Hematopoietic multipotent progenitor cell treated with erythropoietin and hydrocortisone succinate and interleukin-3 and kit ligand, for 8 days (in vitro differentiated cells): Measurements from ENCODE around the gene MAD1L1.
"Not testable (repeated sequence)": the region's sequence is repeated elsewhere in the genome, so short reads cannot be mapped to it uniquely, and the experiment has no call there.

ENCODE experiments used
- DNase-seq: peaks from one replicate; pipeline ENCODE4 v3.0.0-alpha.2; 2015

MAD1L1 gene

DNA sequence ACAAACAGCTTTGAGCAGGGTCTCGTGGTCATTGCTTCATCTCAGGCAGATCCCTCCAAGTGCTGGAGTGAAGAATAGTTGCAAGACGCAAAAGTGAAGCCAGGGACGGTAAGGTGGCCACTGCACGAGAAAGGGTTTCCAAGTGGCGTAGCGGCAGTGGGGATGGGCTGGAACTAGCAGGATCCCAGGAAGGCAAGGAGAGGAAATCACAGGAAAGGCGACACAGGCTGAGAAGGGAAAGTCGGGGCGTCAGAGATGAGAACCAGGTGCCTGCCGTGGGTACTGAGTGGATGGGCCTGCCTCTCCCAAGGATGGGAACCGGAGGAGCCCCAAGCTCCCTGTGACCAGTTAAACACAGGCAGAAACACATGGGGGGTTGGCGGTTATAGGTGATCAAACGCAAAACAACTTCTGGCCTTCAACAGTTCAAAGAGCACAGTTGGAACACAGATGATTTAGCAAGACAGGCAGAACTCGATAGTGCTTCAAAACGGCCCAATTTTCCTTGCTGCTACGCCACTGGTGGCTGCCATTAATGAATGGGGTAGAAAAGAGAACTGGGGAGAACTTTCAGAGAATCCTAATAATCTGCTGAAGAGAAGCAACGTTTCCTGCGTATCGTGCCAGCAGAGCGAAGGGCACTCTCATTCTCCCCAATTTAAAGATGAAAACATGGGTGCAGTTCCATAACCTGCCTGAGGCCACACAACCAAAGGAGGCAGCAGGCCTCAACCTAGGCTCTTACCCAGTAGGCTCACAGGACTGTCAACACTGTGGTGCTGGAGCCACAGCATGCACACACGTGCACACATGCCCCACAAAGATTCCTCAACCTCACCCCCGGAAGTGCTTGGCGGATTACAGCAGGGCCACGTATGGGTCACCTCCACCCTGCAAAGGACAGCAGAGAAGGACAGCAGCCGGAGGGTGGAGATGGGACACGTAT lies 61.9 kb downstream of the MAD1L1 start:
- no peak for DNase-seq

DNA sequence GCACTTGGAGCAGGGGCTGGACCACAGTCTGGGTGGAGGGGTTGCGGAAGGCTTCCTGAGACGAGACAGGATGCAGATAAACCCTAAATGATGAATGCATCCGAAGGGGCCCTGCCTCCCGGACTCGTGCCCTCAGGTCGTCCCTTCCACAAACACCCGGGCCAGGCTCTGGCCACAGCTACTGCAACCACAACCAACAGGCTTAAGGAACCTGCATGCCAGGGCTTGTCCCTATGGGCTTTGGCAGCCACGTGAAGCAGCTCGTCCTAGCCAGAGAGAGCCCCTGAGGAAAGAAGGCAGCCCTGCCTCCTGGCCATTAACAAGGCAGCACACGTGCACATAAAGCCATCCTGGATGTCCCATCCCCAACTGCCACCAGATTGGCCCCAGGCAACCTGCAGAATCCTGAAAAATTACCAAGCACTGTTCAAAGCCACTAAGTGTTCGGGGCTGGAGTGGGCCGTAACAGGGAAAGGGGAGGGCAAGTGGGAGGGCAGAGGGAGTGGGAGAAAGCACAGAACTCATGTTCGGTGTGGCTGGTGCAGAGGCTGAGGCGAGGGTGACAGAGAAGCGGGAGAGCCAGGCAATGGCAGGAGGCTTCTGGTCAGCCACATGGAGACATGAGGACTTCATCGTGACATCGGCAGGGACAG lies 62.7 kb downstream of the MAD1L1 start:
- no peak for DNase-seq

DNA sequence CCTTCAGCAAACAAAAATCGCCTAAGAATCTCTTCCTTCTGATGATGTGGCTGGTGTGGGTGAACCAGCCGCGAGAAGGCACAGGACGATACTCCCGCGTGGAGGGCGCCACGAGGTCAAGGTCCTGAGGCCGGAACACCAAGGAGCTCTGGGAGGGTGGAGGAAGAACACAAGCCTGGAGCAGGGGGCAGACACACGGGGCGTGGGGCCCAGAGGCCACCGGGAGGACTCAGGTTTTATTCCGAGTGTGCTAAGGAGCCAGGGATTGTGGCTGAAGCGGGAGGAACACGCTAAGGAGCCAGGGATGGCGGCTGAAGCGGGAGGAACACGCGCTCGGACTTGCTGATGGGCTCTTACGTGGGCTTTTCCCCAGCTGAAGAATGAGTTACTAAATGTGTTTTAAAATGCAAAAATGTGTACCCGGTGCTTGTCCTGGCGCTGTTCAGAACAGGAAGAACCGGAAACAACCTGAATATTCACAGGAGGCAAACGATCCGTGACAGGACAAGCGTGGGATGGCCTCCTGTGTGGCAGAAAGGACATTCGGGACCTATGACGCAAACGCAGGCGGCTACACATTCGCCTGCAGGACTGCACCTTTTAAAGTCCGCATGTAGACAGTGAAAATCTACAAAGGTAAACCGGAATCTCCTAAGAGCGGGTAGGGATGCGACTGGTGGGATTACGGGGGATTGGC lies 64.0 kb downstream of the MAD1L1 start:
- no peak for DNase-seq

DNA sequence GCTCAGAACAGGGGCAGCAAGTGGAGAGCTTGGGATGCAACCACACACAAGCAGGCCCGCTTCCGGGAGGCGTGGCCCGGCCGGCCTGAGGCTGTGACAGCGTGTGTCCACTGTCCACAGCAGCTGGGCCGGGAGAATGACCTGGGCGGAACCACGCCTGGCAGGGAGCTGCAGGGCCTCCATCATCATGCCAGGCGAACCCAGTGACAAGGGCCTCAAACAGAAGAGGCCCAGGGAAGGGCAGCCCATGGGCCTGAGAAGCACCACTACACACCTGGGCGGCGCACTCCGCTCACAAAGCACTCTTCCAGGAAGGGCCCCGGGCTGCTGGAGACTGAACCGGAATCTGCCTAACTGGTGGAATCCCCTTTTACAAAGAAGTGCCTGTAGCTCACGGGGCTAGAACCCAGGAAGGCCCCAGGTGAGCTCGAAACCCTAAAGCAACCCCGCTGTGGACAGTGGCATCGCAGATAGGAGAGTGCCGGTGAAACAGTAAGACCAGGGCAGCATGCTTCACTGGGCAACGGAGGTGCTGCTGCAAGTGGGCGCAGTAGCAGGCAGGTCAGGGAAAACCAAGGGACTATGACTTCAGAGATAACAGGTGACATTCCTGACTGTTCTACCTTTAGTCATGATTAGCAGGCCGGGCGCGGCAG lies 66.0 kb downstream of the MAD1L1 start:
- no peak for DNase-seq

DNA sequence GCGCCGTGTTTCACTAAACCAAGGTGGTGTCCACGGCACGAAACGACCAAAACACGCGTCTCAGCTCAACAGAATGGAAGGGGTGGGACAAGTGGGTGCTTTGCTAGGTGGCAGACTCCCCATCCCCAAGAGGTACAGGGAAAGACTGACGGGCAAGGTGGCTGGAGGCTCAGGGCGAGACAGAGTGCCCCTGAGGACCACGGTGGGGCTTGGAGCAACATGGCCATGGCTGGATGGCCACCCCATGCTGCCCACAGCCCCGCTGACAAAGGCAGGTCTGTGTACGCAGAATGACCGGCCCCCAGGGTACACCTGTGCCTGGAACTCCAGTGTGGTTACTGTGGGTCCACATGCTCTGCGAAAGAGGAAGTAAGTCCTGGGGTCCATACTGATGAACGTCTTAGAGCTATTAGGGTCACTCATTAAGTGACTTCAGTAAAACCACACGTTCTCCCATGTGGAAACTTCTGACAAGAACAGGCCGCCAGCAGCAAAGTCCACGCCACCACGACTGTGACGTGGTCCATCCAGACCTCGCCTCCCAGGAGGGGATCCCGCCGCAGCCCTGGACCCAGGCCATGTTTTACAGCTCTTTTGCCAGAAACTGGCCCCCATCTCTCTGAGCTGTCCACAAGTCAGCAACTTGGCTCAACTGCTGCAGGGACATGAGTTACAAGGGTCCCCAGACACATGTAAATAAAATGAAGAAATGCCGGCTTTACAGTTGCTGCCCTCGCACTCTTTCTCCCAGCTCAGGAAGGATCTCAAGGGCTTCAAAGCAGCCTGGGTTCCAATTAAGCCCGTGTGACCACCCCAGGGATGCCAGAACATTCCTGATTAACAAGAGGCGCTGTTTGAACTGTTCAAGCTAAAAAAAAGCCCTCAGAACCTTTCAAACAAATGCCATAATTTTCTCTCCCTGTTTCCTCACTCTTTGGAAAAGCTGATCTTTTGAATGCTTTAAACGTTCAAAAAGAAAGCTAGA lies 66.8 kb downstream of the MAD1L1 start:
- no peak for DNase-seq

DNA sequence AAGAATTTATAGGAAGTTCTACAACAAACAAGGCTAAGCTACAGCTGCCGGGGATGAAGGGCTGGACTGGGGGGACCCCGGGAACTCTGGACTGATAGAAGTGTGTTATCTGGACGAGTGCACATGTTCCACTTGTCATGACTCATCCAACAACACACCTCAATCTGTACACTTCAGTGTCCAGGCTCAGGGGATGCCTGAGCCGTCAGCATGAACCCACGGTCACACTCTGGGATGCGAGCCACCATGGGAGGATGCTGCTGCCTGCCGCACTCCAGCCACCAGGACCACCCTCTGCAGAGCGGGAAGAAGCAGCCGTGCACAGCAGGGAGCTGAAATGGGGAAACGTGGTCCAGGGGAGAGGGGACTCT lies 67.5 kb downstream of the MAD1L1 start:
- peak; percentile 62 for DNase-seq

DNA sequence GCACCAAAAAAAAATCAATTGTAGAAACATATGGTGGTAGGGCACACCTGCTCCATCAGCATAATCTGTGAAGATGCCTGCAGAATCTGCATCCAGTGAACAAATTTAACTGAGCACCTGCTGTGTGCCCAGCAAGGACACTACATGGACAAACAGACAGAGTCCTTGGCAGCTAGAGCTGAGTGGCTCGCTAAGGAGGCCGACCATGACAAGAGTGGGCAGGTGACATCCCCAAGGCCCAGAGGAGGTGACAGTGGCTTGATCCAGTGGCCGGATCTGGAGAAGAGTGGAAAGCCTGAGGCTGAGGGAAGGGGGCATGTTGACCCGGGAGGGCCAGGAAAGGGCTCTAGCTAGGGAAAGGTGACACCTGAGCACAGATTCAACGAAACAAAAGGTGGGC lies 68.1 kb downstream of the MAD1L1 start:
- no peak for DNase-seq

DNA sequence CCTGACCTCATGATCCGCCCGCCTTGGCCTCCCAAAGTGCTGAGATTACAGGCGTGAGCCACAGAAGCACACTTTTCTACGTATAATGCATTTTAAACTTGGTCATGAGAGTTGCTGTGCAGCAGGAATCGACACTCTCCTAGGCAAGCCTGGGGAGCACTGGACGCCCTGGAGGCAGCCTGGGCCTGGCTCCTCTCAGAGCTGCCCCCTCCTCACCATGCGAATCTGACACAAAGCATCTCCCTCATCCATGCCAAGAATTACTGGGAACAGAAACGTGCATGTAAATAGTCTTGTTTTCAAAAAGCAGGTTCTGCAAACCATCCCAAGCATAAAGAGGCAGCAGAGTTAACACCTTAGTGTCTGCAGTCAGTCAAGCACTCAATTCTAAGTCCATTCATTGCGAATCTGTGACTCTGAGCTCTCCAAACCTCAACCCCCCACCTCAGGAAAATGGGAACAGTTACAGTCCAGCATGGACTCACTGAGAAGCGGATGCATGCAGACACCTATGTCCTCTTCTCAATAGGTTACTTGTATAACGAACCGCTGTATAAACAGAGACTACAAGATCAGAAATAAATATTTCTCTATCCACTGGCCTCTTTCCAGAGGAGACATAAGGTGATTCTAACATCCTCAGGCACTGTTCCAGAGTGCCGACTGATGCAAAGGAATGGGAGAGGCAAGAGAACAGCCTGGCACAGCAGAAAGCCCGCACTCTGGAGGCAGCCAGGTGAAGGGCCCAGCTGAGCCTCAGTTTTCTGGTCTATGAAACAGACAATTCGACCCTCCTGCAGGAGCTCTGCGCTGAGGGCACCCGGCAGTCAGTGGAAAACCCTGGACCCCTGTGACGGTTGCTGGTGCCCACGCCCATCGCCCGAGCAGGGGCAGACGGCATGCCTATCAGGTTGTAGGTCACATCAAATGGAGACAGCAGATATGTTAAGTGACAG lies 68.9 kb downstream of the MAD1L1 start:
- no peak for DNase-seq

DNA sequence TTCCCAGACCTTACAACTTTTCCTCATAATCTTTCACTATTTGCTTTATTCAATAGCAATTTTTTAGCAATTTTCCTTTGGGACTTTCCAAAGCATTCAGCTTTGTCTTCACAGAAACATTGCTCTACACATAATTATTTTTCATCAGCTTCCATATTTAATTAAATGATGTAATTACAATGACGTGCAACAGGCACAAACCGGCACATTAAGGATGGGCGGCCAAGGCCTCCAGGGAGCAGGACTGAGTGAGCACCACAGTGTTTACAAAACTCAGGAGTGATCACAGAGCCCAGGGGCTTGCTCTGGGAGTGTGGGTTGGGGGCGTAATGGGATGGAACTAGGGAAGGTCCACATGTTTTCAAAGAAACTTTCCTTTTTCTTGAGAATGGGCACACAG lies 69.8 kb downstream of the MAD1L1 start:
- no peak for DNase-seq

DNA sequence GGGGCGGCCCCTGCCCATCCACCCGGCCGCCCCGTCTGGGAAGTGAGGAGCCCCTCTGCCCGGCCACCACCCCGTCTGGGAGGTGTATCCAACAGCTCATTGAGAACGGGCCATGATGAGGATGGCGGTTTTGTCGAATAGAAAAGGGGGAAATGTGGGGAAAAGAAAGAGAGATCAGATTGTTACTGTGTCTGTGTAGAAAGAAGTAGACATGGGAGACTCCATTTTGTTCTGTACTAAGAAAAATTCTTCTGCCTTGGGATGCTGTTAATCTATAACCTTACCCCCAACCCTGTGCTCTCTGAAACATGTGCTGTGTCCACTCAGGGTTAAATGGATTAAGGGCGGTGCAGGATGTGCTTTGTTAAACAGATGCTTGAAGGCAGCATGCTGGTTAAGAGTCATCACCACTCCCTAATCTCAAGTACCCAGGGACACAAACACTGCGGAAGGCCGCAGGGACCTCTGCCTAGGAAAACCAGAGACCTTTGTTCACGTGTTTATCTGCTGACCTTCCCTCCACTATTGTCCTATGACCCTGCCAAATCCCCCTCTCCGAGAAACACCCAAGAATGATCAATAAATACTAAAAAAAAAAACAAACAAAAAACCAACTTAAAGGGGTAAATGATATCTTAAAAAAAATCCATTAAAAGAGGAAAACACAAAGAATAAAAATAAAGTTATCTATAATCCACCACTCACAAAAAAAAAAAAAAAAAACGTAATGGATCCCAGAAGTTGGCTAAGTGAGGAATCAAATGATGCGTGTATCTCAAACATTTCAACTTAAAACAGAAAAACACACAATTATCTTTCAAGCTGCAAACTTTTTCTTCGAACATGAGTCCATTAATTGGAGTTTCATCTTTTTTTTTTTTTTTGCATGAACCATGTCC lies 70.5 kb downstream of the MAD1L1 start:
- not testable (repeated sequence) for DNase-seq

DNA sequence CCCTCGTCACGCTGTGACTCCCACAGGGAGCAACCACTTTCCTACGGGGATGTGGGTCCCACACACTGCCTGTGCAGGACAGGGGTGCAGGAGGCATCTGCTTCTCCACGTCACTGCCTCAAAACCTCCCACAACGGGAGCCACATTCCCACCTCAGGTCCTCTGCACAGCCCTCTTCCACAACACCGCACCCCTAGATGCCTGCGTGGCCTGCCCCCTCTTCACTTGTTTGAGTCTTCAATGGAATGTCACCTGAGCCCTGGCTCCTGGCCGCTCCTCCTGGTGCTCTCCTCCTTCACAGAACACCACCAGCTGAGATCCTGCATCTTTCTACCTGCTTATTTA lies 73.6 kb downstream of the MAD1L1 start:
- DNase-seq, result no peak

DNA sequence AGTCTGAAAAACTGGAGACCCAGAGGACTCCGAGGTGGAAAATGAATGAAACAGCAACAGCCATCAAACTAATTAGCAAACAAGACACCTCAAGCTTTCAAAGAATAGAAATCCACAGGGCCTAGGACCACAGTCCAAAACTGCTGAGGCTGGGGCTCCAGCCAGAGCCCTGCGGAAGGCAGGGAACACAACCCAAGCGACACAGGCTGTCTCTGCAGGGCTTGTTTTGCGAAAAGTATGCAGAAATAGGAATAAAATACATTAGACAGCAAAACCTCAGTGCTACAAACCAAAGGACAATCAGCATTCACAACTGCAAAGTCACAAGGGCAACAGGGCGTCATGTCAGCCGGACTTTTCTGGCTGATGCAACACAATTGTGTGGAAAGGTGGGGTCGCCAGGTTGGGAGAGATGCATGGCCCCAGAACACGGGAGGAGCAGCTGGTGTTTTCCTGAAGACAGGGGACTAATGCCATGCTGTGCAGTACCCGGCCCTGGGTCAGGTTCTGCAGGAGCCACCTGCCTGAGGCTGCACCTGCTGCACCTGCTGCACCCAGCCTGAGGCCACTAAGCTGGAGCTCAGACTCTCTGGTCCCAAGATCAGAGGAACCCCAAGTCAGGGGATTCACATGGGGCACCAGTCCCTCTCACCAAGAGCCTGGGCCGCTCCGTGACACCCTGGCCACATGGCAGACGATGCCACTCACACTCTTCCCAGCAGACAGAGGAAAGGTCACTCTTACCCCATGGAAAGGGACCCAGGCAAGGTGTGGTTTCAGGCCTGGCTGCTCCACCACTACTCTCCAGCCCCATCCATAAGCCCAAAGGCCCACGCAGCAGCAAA lies 74.2 kb downstream of the MAD1L1 start:
- DNase-seq, result no peak

DNA sequence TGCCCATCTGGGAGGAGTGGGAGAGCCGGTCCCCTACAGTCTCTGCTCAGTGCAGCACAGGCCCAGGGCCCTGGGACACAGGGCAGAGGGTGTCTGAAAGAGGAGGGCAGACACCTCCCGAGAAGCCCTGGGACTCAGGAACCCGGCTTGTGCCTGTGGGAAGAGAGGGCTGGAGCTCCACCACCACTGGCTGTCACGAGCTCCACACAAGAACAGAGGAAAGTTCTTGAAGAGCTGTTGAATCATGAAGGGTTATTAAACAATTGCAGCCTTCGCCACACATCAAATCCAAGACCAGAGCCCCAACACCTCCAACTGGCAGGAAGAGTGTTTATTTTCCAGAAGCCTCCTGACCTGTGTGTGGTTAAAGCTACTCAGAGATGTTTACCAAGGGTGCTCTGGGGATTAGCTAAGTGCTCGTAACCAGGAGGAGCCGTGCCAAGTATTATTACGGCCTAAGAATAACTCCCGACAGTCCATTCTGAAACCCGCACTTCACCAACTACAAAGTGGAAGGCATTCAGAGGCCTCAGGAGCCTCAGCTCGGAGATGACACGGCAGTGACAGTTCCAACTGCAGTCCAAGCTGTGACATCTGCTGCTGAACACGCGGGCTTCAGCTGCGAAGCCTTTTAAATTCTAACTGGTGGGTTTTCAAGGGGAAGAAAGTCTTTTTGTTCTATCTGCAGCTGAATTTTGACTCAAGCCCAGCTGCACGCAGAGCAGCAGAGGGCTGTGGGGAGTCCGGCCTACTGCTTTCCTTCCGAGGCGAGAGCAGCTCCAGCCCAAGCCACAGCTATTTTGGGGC lies 75.1 kb downstream of the MAD1L1 start:
- no peak for DNase-seq

DNA sequence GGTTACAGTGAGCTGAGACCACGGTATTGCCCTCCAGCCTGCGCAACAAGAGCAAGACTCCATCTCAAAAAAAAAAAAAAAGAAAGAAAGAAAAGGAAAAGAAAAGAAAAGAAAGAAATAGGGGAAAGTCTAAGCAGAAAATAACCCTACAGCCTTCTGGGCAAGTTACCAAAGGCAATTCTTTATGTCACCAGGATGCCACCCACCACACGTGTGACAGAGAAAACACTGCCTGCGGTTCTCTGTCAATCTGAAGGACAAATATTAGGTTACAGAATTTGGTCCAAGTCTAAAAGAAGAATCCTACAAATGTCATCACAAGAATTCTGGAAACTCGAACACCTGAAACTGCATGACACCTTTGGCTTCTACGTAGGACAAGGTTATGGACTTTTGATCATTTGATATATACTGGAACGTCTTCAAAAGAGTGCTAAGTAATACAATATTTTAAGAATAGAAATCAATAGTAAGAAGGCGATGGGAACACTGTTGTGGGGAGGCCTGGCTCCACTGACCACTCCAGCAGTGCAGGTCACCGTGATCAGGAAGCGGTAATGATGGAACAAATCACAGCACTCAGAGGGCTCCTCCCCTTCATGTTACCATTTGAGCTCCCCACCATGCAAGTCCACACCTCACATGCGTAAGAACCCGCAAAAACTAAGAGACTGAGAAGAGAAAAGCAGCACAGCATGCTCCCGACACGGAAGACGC lies 75.8 kb downstream of the MAD1L1 start:
- no peak for DNase-seq

DNA sequence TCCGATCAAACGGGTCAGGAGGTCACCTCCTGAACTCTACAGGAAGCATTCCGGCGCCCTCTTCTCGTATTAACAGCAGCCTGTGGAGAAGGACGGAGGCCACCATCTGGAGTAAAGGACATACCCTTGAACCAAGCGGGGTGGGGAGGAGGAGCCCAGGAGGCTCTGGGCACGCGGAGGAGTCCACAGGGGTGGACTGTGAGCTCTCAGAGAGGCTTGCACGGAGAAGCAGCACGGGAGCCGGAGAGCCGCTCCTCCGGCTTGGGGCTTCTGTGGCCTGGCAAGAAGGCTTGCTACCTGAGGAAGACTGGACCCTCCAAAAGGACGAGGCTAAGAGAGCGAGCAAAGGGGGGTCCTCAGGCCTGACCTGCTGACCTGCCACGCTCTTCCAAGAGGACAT lies 77.9 kb downstream of the MAD1L1 start:
- no peak for DNase-seq

DNA sequence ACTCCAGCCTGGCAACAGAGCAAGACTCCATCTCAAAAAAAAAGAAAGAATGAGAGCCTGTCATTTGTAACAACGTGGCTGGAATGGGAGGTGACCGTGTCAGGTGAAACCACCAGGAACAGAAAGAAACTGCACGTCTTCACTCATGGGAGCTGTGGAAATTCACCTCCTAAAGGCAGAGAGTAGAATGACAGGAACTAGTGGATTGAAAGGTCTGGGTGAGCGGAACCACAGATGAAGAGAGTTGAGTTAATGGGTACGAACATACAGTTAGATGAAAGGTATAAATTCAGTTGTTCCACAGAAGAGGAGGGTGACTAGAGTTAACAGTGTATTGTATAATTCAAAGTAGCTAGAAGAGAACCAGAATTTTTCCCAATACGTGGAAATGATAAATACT lies 78.6 kb downstream of the MAD1L1 start:
- DNase-seq, result no peak

DNA sequence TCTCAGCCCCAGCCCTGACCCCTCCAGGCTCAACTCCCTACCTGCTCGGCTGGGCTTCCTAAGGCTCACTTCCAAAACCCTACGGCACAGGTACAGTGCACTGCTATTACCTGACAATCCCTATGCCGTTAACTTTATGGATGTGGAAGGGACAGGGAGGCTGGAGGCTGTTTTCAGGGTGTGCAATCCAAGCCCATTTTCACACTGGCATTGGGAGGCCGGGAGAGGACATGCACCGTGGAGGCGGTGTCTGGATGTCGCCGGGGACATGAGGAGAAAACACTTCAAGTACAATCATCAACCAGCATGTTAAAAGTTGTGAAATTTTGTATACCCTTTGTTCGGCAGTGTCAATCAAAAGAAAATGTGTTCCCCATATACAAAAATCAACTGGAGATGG lies 80.1 kb downstream of the MAD1L1 start:
- no peak for DNase-seq
